Stimulated activated CD4-positive, alpha-beta T cell treated with anti-CD3 and anti-CD28 coated beads, TNF-alpha, amount 100 ng/mL, for 48 hours (primary cell): ENCODE results near the gene STXBP1.

ENCODE experiments used
- DNase-seq, 3 donors: peaks; one replicate each; pipeline ENCODE4 v3.0.0-alpha.2; 2020; ENCODE audit warnings: low read depth in 3 of 3

STXBP1 gene

GRCh38 chr9:127714020-127714750 lies 102.1 kb downstream of the STXBP1 start:
- DNase-seq: no peak

GRCh38 chr9:127714951-127715469 lies 102.9 kb downstream of the STXBP1 start:
- DNase-seq: no peak

GRCh38 chr9:127715470-127716337 lies 103.6 kb downstream of the STXBP1 start, which contains the start of the genes PTRH1 and TTC16:
Gene PTRH1, minus strand, starts transcription at chr9:127715663. Its CDS starts 24 bp downstream, at chr9:127715639.
Gene TTC16, plus strand, starts transcription at chr9:127716079. Its CDS starts 67 bp downstream, at chr9:127716146.
- peak; percentile 92 to 99 (median 97) for DNase-seq

- DNase-seq: no peak
Observed at GRCh38 chr9:127716412-127716811, 104.3 kb downstream of the STXBP1 start.

GRCh38 chr9:127717766-127718165 lies 105.7 kb downstream of the STXBP1 start:
- DNase-seq: no peak

- DNase-seq: no peak
Observed at GRCh38 chr9:127720031-127720864, 108.2 kb downstream of the STXBP1 start.

- DNase-seq: no peak
Observed at GRCh38 chr9:127720865-127721227, 108.8 kb downstream of the STXBP1 start.

GRCh38 chr9:127721391-127721821 lies 109.3 kb downstream of the STXBP1 start:
- DNase-seq: no peak

GRCh38 chr9:127722055-127722745 lies 110.1 kb downstream of the STXBP1 start:
- no peak for DNase-seq

GRCh38 chr9:127723013-127723412 lies 110.9 kb downstream of the STXBP1 start:
- no peak for DNase-seq

GRCh38 chr9:127723444-127723843 lies 111.4 kb downstream of the STXBP1 start:
- DNase-seq: no peak

- DNase-seq: no peak
Observed at GRCh38 chr9:127724012-127724411, 111.9 kb downstream of the STXBP1 start.

- DNase-seq: no peak
Observed at GRCh38 chr9:127726871-127727270, 114.8 kb downstream of the STXBP1 start.

GRCh38 chr9:127728808-127729207 lies 116.7 kb downstream of the STXBP1 start:
- DNase-seq: no peak

GRCh38 chr9:127729522-127730256 lies 117.6 kb downstream of the STXBP1 start:
- no peak for DNase-seq

GRCh38 chr9:127730262-127730661 lies 118.2 kb downstream of the STXBP1 start:
- DNase-seq: no peak

GRCh38 chr9:127730799-127731410 lies 118.8 kb downstream of the STXBP1 start:
- DNase-seq: no peak

- no peak for DNase-seq
Observed at GRCh38 chr9:127731938-127732337, 119.9 kb downstream of the STXBP1 start.

- DNase-seq: no peak
Observed at GRCh38 chr9:127732444-127732843, 120.4 kb downstream of the STXBP1 start.

GRCh38 chr9:127733614-127734013 lies 121.5 kb downstream of the STXBP1 start:
- no peak for DNase-seq
